GM12892 (cell line): ENCODE results near the gene SH3BP4. TPM values are rescaled to one million over a fixed set of nuclear protein-coding genes. Genes with fewer than 3 reads are reported as not detected.

ENCODE experiments used
- DNase-seq: peaks from one replicate; pipeline ENCODE4 v3.0.0; 2011; ENCODE audit not compliant: insufficient read length
- FAIRE-seq: peaks from 2 replicates; lab custom pipeline; 2011; peaks lifted over from hg19 to GRCh38; lab: Jason Lieb, UNC
- POLR2A ChIP-seq: IDR thresholded peaks from 2 replicates; pipeline ENCODE4 v1.6.1; 2011; ENCODE audit warnings: low read depth, low read length, control low read depth
- POLR2AphosphoS5 ChIP-seq: IDR thresholded peaks from 2 replicates; pipeline ENCODE4 v1.6.1; 2011; ENCODE audit warnings: low read depth, low read length, control low read depth
- TAF1 ChIP-seq: IDR thresholded peaks from 2 replicates; pipeline ENCODE4 v1.6.1; 2011; ENCODE audit warnings: low read depth, mild to moderate bottlenecking, control low read depth, low read length, borderline replicate concordance
- polyA plus RNA-seq: library from polyadenylated mRNA; unstranded; fragments of >200 nt; gene quantifications from one replicate; pipeline ENCODE4 v1.2.1, GENCODE V29; 2012; ENCODE audit warnings: missing spikeins, inconsistent platforms; ENCODE audit not compliant: missing spikeins

Gene SH3BP4, protein sequence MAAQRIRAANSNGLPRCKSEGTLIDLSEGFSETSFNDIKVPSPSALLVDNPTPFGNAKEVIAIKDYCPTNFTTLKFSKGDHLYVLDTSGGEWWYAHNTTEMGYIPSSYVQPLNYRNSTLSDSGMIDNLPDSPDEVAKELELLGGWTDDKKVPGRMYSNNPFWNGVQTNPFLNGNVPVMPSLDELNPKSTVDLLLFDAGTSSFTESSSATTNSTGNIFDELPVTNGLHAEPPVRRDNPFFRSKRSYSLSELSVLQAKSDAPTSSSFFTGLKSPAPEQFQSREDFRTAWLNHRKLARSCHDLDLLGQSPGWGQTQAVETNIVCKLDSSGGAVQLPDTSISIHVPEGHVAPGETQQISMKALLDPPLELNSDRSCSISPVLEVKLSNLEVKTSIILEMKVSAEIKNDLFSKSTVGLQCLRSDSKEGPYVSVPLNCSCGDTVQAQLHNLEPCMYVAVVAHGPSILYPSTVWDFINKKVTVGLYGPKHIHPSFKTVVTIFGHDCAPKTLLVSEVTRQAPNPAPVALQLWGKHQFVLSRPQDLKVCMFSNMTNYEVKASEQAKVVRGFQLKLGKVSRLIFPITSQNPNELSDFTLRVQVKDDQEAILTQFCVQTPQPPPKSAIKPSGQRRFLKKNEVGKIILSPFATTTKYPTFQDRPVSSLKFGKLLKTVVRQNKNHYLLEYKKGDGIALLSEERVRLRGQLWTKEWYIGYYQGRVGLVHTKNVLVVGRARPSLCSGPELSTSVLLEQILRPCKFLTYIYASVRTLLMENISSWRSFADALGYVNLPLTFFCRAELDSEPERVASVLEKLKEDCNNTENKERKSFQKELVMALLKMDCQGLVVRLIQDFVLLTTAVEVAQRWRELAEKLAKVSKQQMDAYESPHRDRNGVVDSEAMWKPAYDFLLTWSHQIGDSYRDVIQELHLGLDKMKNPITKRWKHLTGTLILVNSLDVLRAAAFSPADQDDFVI
- polyA plus RNA-seq, result not detected

DNA sequence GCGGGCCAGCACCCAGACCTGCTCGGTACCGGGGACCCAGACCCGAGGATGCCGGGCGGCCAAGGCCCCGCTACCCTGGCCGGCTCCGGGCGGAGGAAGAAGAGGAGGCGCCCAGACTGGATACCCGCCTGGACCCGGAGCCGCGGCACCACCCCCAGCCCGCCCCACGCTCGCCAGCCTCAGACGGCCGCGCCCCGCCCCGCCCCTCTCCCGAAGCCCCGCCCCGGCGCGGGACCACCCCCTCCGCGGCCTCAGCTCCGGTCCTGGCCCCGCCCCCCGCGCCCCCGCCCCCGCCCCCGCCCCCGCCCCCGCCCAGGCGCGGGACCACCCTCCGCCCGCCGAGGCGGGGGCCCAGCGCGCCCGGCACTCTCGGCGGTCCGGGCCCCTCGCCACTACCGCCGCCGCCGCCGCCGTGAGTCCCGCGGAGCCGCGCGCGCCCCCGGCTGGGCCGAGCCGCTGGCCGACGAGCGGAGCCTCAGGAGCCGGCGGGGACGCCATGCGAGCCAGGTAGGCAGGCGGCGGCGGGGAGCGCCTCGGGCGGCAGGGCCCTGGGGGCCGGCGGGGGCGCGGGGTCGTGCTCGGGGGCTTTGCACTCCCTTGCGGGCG is at the start of gene SH3BP4:
Gene SH3BP4 (plus strand): TSS at position 354 of the 606 bp plus-strand sequence. CDS start 82,986 bp downstream, outside the sequence.
- TF ChIP-seq POLR2AphosphoS5 (no peak), TAF1 (no peak), POLR2A (no peak)
- FAIRE-seq, result no peak
- no peak for DNase-seq

DNA sequence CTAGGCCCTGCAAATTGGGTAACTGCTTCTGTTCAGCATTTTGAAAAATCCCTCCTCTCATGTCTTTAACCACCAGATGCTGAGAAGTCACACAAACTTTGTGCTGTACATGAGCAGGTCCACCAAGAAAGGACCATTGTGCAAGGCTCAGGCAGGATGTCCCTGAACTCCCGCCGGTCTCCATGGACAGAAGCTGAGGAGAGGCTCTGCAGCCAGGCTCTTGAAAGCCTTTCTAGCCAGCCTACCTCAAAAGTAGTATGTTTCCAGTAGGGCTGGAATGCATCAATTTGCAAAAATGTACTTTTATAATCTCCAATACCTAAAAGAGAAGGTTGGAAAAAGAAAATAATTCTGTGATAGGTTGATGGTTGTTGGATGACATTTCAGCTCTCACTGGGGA is 47.0 kb upstream of the SH3BP4 start:
- TF ChIP-seq TAF1 (no peak), POLR2A (no peak), POLR2AphosphoS5 (no peak)
- DNase-seq (no peak), FAIRE-seq (no peak)

DNA sequence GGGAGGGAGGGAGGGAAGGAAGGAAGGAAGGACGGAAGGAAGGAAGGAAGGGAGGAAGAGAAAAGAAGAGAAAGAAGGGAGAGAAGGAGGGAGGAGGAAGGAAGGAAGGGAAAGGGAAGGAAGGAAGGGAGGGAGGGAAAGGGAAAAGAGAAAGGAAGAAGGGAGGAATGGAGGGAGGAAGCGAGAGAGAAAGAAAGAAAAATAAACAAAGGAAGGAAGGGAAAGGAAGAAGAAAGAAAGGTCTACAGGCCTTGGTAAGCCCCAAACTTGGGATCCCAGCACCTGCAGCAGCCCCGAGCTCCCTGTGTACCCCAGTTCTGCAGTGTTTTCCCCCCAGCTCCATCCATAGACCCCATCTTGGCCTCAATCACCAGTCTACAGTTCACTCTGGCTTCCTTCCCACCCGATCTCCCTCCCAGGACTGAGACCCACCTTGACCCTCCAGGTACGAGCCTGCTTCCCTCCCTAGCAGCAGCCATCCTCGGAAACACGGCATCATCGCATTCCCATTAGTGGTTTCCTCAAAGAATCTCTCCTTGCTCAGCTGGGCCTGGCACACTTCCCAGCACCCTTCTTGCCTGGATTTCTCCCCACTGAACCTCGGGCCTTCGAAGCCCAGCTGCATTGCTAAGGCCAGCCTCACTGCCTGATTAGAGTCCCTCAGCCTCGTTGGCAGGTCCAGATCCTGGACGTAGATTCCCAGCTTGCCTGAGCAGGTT is 46.1 kb upstream of the SH3BP4 start:
- TF ChIP-seq TAF1, result no peak
- no peak for TF ChIP-seq POLR2A
- no peak for TF ChIP-seq POLR2AphosphoS5
- FAIRE-seq (no peak), DNase-seq (no peak)

DNA sequence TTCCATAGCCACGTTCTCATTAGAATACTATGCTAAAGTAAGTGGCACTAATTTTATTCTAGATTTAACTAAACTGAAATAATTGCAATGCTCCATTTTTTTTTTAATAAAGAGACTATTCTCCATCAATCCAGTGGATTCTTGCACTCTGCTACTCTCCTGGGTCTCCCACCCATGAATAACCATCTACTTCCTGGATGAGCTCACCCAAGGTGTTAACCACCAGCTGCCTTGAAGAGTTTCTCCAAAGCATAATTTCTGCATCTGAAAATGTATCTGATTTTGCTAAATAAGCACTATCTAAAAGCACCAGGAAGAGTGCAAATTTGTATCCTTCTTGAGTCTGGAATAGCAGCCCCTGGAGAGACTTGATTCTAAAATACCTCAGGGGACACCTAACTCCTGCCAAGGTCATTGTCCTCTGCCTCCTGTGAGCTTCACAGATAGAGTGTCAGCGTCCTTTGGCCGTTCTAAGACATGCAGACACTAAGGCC is 41.6 kb upstream of the SH3BP4 start:
- FAIRE-seq (no peak), DNase-seq (no peak)
- TF ChIP-seq POLR2AphosphoS5 (no peak), POLR2A (no peak)

DNA sequence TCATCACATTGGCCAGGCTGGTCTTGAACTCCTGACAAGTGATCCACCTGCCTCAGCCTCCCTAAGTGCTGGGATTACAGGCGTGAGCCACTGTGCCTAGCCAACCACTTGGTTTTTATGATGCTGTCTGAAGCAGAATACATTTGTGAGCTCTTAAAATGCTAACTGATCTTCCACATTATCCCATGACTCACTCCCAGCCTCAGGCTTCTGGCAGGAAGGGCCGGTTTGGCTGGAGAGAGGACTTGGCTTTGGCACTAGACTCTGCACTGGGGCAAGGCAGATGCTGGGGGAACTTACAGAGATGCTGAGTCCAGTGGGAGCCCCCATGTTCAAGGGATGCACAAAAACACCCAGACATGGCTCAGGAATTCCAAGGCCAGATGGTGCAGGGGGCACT is 40.5 kb upstream of the SH3BP4 start:
- FAIRE-seq, result no peak
- no peak for DNase-seq
- TF ChIP-seq TAF1, result no peak
- TF ChIP-seq POLR2AphosphoS5, result no peak
- TF ChIP-seq POLR2A, result no peak

DNA sequence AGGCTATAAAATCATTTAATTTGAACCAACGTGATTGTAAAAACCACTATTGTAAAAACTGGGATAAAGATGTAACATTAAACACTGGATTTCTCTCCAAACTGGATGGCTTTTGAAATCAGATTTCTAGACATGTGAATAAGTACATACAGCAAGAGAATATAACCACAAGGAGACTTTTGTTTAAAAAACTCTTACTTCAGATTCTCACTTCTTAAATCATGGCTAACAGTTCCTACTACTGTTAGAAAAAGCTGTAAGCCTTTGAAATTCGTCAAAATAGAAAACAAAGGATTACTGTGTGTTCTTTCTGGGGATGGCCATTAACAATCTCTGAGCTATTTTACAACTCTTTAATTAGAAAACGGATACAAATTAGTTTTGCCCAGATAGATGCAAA is 39.4 kb upstream of the SH3BP4 start:
- no peak for DNase-seq
- no peak for FAIRE-seq
- TF ChIP-seq POLR2AphosphoS5 (no peak), TAF1 (no peak), POLR2A (no peak)

DNA sequence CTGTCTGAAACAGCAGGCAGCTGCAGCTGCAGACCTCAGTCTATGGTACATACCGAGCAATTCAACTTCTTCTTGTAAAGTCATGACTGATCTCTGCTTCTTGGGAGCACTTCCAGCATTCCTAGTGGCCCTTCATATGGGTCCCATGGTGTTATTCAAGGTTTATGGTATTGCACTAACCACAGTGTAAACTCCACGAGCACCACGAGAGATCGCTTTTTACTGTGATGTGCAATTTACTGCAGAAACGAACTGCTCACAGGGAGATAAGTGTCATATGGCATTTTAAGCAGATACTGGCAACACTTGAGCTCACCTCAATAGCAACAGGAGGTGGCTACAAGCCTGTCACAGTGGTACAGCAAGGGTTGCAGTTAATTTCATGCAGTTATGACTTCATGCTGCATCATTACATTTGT is 38.6 kb upstream of the SH3BP4 start:
- no peak for TF ChIP-seq TAF1
- FAIRE-seq (no peak), DNase-seq (no peak)

DNA sequence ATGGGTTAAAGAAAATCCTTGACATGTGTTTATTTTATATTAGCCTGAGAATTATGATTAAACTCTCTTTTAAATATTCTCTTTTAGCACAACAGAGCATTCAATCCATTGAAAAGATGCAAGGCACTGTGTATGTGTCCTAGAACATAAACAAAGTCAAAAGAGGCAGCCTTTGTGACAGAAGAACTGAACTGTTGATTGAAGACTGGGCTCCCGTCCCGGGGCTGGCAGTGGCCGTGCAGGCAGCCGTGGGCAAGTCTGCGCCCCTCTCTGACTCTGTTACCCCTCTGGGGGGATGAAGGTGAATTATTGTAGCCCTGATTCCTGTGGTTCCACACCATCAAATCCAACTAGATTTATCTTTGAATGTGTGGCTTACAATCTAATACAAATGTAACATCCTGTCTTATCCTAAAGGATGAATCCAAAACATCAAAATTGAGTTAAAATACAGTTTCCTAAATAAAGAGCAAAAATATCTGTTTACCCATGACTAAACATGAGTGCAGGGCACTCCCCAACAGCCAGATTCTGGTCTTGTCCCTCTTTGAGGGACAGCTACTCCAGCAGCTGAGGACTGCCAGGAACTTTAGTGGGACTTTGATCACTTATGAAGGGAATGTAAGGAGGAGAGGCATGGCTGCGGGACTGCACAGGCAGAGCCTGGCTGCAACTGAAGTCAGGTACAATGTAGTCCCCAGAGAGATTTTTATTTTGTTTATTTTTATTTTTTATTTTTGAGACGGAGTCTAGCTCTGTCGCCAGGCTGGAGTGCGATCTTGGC is 37.3 kb upstream of the SH3BP4 start:
- DNase-seq (no peak), FAIRE-seq (no peak)
- TF ChIP-seq TAF1 (no peak), POLR2A (no peak), POLR2AphosphoS5 (no peak)

DNA sequence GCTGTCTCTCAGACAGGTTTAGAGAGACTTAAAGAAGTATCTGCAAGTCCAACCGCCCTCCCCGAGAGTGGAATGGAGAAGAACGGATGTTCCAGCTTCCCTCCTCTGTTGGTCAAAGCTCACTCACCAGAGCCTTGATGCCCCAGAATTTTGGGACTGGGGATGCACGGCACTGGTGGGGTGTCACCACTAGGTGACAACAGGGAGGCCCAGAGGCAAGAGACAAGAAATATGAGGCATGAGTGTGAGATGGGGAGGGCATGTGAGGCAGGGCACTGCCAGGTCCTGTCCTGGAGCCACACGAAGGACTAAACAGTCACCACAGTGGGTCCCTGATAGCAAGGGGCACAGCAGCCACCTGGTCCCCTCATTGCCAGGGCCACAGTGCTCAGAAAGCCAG is 35.1 kb upstream of the SH3BP4 start:
- DNase-seq (no peak), FAIRE-seq (no peak)
- TF ChIP-seq POLR2A (no peak), POLR2AphosphoS5 (no peak), TAF1 (no peak)
